ENCODE results near the gene CA9. TPM values are rescaled to one million over a fixed set of nuclear protein-coding genes. Genes with fewer than 3 reads are reported as not detected.
A peak's percentile ranks its signal among the peaks of the same experiment; 100 is the strongest.

The CA9 gene
- total RNA-seq, 1 donor from 2014 or later: 1.1 TPM

- Mint-ChIP-seq H3K36me3 (peaks cover 3% of the 10 kb centered on the region), H3K4me1 (peaks cover 26% of the 10 kb centered on the region), H3K27me3 (ENCODE audit: low read depth) (peaks cover 3% of the 10 kb centered on the region), H3K4me3 (peak overlapping the region; percentile 76), H3K27ac (peak overlapping the region; percentile 100), H3K9me3 (no peaks in the 10 kb centered on the region)
- DNase-seq (ENCODE audit: low spot score in 2 of 2, unreplicated experiment in 2 of 2): no peak
- TF ChIP-seq CTCF (IDR thresholded peaks at IDR 0.05; ENCODE audit: unreplicated experiment): no peak
Measured at GRCh38 chr9:35656831-35657545, 16.7 kb upstream of the CA9 start.

- peaks cover 3% of the 10 kb centered on the region for H3K36me3 Mint-ChIP-seq
- peak within 1 kb of the TSS; percentile 100 for H3K27ac Mint-ChIP-seq
- DNase-seq (ENCODE audit: low spot score in 2 of 2, unreplicated experiment in 2 of 2): peak; percentile 89 to 95
- no peaks in the 10 kb centered on the region for H3K9me3 Mint-ChIP-seq
- H3K4me3 Mint-ChIP-seq: peak within 1 kb of the TSS; percentile 76
- H3K27me3 Mint-ChIP-seq (ENCODE audit: low read depth): peaks cover 3% of the 10 kb centered on the region
- TF ChIP-seq CTCF (IDR thresholded peaks at IDR 0.05; ENCODE audit: unreplicated experiment): no peak
- H3K4me1 Mint-ChIP-seq: peaks cover 26% of the 10 kb centered on the region
Measured at GRCh38 chr9:35657546-35658136, 16.1 kb upstream of the CA9 start, which contains the start of gene RMRP. Gene RMRP (minus strand): TSS chr9:35658019.

GRCh38 chr9:35658137-35658967 is 15.4 kb upstream of the CA9 start, which contains the start of gene CCDC107:
Gene CCDC107 (plus strand): TSS chr9:35658292. CDS start chr9:35658380, 88 bp downstream.
- Mint-ChIP-seq H3K4me1 (peaks cover 27% of the 10 kb centered on the region), H3K27me3 (ENCODE audit: low read depth) (peaks cover 3% of the 10 kb centered on the region)

GRCh38 chr9:35658968-35659220 is 14.8 kb upstream of the CA9 start:
- no peak for TF ChIP-seq CTCF (IDR thresholded peaks at IDR 0.05; ENCODE audit: unreplicated experiment)
- no peak for DNase-seq (ENCODE audit: low spot score in 2 of 2, unreplicated experiment in 2 of 2)
- Mint-ChIP-seq H3K9me3 (no peaks in the 10 kb centered on the region), H3K4me1 (peaks cover 31% of the 10 kb centered on the region), H3K36me3 (peaks cover 3% of the 10 kb centered on the region), H3K27me3 (ENCODE audit: low read depth) (peaks cover 3% of the 10 kb centered on the region), H3K27ac (peak overlapping the region; percentile 98), H3K4me3 (peak overlapping the region; percentile 76)

More at GRCh38 chr9:35658137-35658967, 15.4 kb upstream of the CA9 start, which contains the start of gene CCDC107:
- H3K9me3 Mint-ChIP-seq: no peaks in the 10 kb centered on the region
- H3K4me3 Mint-ChIP-seq: peak within 1 kb of the TSS; percentile 76
- TF ChIP-seq CTCF (IDR thresholded peaks at IDR 0.05; ENCODE audit: unreplicated experiment): peak; percentile 78
- peaks cover 3% of the 10 kb centered on the region for H3K36me3 Mint-ChIP-seq
- DNase-seq (ENCODE audit: low spot score in 2 of 2, unreplicated experiment in 2 of 2): peak; percentile 89 to 93
- peak within 1 kb of the TSS; percentile 100 for H3K27ac Mint-ChIP-seq

- Mint-ChIP-seq H3K27me3 (ENCODE audit: low read depth) (peaks cover 3% of the 10 kb centered on the region), H3K4me1 (peaks cover 35% of the 10 kb centered on the region), H3K27ac (peak overlapping the region; percentile 98), H3K4me3 (peak overlapping the region; percentile 76), H3K36me3 (peaks cover 3% of the 10 kb centered on the region), H3K9me3 (no peaks in the 10 kb centered on the region)
- no peak for TF ChIP-seq CTCF (IDR thresholded peaks at IDR 0.05; ENCODE audit: unreplicated experiment)
- no peak for DNase-seq (ENCODE audit: low spot score in 2 of 2, unreplicated experiment in 2 of 2)
Measured at GRCh38 chr9:35659340-35659739, 14.4 kb upstream of the CA9 start.
